GM19395 (cell line): ENCODE results near the gene SLC13A4.
A peak's percentile ranks its signal among the peaks of the same experiment; 100 is the strongest.
"Not testable (repeated sequence)": the region's sequence is repeated elsewhere in the genome, so short reads cannot be mapped to it uniquely, and the experiment has no call there.

Source experiments
- ATAC-seq: cut with Tn5 transposase; IDR thresholded peaks from one replicate; pipeline ENCODE4 v1.9.1; 2021; ENCODE audit warnings: mild to moderate bottlenecking, moderate library complexity; ENCODE audit not compliant: unreplicated experiment

The SLC13A4 gene

DNA sequence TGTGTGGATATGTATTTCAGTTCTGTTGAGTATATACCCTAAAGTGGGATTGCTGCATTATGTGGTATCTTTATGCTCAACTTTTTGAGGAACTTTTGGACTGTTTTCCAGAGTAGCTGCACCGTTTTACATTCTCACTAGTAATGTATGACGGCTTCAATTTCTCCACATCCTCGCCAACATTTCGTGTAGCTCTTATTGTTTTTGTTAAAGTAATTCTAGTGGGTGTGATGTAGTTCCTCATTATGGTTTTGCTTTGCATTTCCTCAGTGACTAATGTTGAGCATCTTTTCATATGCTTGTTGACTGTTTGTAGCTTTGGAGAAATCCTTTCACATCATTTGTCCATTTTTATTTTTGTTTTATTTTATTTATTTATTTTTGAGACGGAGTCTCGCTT, 61.1 kb downstream of the SLC13A4 start:
- ATAC-seq = no peak

DNA sequence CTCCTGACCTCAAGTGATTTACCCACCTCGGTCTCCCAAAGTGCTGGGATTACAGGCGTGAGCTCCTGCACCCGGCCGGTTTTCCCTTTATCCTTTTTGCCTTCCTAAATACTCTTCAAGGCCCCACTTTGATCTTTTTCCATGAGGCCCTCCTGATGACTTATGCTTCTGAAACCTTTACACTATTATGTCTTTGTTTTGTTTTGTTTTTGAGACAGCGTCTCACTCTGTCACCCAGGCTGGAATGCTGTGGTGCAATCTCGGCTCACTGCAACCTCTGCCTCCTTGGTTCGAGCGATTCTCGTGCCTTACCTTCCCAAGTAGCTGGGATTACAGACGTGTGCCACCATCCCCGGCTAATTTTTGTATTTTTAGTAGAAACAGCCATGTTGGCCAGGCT, 61.8 kb downstream of the SLC13A4 start:
- ATAC-seq = no peak

GRCh38 chr7:135665042-135665441, 62.9 kb downstream of the SLC13A4 start:
- no peak for ATAC-seq

- no peak for ATAC-seq
These were observed 63.9 kb downstream of the SLC13A4 start for GRCh38 chr7:135664046-135664589.

DNA sequence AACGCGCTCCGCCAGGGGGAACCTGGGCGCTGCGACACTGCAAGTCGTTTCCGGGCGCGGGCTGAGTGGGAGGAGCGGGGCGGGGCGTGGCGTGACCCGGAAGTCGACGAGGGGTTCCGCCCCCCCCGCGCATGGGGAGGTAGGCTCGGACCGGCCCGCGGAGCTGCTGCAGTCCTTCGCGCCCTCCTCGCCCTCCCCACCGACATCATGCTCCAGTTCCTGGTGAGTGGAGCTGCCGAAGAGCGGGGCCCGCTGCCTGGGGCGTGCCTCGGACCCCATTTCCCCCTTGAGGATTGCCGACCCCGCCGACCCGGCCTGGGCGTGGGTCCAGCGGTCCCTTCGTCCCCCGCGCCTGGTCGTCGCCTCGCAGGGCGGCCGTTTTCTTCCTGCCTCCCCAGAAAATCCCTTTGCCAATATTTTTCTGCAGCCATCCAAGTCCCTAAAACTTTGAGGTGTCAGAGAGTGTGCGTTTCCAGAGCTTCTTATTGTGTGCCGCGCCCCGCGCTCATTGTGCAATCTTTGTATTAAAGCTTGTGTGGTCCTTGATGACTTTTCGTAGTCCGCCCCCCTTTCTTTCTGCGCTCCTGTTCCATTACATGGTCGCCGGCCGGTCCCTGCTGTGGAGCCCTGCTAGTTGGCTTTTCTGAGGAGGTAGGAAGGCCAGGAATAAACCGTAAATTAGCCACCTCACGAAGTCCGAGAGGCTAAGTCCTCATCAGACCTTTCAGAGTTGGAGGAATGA, 65.4 kb downstream of the SLC13A4 start, which contains the start of gene STMP1:
Gene STMP1 (plus strand): TSS at position 142 of the 742 bp plus-strand sequence.
- peak; percentile 90 for ATAC-seq

DNA sequence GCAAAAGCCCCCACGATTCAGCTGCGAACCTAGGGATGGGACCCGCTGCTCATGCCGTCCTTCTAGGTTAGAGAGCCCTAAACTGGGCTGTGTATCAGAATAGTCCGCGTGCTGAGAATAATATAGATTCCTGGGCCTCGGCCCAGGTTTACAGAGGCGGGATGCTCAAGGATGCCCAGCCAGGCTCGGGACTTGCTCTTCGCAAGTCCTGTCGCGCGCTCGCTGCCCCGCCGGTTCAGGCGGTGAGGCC, 65.9 kb downstream of the SLC13A4 start:
- peak; percentile 23 for ATAC-seq

DNA sequence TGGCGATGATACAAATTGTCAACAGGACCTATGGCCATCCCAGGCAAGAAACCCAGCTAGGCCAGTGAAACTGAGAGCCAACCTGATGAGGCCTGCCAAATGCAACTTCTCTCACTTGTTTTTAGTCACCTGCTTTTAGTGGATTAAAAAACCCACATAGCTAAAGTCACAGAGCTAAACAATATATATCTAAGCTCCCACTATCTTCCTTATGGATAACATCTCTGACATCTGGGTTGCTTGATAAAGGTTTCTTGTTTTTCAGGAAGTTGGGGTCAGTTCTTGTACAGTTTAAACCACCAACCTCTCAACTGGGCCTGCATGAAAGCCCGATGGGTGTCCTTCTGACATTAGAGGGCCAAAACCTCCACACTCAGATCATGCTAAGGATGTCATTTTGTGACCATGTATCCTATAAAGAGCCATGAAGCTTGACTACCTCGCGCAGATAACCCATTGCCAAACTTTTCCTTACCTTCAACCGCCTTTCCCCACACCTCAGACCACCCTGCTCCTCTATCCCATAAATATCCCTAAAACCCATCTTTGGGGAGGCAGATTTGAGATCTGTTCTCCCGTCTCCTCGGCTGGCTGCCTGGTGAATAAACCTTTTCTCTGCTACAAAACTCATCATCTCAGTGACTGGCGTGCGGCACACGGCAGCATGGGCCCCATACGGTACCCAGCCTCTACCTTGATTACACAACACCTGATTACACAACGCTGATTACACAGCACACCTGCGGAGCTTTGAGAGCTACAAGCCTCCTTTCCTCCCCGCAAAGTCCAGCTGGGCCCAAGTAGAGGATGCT, 66.5 kb downstream of the SLC13A4 start:
- no peak for ATAC-seq

GRCh38 chr7:135659159-135659846, 68.7 kb downstream of the SLC13A4 start:
- ATAC-seq = no peak

DNA sequence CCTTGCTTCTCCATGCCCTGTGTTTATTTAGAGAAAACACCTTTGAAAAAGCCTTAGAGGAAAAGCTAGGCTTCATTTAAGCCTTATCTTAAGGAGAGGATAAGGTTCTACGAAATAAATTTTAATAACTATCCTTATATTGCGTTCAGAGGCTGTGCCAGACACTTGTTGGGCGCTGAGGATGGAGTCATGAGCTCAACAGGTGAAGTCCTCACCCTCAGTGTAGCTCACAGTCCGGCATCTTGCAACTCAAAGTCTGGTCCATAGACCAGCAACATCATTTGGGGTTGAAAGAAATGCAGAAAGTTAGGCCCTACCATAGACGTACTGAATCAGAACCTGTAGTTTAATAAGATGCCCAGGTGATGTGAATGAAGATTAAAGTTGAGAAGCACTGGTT, 69.4 kb downstream of the SLC13A4 start:
- ATAC-seq = no peak

DNA sequence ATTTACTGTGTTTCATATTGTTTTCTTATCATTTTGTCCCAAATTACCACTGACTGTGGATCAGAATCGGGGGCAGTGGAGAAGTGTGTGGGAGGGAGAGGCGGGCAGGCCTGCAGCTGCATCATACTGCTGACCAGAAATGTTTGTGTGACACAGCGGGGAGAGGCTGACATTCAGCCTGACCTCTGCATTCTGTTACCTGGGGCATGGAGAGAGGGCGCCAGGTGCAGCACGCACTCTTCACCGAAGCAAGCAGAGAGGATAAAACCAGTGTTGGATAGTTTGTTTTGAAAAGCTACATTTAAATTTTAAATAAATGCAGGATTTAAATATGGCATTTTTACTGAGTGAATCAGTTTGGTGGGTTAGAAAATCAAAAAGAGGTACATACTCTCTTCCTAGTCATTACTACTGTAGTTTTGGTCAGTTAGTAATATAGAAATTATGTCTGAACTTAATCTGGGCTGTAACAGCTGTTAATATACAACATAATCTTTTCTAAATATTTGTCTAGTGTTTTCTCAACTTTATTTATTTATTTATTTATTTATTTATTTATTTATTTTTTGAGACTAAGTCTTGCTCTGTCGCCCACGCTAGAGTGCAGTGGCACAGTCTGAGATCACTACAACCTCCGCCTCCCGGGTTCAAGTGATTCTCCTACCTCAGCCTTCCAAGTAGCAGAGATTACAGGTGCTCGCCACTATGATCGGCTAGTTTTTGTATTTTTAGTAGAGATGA, 74.5 kb downstream of the SLC13A4 start:
- ATAC-seq = no peak

DNA sequence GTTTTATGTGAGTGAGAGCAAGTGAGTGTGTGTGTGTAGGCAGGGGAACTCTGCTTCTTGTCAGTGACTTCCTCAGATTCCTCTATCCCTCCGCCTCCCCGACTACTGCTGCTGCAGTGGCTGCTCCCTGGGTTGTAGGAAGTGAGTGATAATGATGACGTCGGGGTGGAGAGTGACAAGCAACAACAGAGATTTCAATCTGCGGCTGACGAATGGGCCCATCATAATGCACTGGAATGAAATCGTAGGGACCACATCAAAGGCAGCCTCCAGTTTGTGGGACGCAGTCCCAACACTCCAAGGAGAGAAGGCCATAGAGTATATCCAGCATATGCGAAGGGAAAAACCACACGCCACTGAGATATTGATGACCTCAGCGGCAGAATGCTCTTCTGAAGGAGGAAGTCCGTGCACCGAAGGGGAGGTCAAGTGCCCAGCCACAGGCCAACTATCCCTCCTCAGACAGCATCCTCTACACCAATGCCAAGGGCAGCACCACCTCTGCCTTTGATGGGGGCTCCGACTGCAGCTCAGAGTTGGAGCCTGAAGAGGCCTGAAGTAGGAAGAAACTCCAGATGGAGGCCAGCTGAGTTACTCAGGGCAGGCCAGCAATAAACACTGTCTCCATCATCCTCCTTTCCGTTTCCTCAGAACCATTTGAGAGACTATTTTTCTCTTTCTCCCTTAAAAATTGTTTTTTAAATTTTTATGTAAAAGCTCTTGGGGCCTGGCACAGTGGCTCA, 77.0 kb downstream of the SLC13A4 start:
- no peak for ATAC-seq

GRCh38 chr7:135648235-135648634, 79.8 kb downstream of the SLC13A4 start:
- no peak for ATAC-seq

- no peak for ATAC-seq
These were observed 80.2 kb downstream of the SLC13A4 start for GRCh38 chr7:135647755-135648154.

- ATAC-seq = no peak
These were observed 82.6 kb downstream of the SLC13A4 start for GRCh38 chr7:135645296-135645904.

DNA sequence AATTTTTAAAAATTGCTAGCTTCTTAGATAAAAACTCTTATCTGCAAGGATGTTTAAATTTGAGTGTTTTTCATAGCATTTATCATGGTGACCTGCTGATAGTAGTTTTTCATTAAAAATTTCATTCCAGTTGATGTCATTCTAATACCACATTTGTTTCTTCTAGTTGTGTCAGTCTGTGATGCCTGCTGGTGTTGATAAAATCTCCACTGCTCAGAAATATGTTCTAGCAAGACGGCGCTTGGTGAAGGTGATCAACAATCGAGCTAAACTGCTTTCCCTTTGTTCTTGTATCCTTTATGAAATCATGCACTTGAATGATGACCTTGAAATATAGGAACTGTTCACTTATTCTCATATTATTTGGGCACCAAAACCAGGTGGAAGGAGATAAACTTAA, 83.3 kb downstream of the SLC13A4 start:
- no peak for ATAC-seq

DNA sequence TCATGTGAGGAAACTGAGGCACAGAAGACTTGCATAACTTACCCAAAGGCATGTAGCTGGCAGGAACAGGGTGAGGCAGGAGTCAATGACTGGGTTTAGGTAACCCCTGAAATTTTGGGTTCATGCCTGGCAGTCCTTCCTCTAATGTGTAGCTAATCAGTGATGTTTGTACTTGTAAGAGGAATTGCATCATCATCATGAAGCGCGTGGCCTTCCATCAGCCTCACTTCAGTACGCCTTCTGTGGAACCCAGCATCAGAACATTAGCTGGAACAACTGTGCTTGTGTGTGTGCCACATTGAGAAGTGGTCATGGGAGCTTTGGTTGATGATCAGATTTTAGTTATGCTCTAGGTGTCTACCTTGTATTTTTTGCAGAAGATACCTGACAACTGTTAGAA, 83.8 kb downstream of the SLC13A4 start:
- ATAC-seq = no peak

DNA sequence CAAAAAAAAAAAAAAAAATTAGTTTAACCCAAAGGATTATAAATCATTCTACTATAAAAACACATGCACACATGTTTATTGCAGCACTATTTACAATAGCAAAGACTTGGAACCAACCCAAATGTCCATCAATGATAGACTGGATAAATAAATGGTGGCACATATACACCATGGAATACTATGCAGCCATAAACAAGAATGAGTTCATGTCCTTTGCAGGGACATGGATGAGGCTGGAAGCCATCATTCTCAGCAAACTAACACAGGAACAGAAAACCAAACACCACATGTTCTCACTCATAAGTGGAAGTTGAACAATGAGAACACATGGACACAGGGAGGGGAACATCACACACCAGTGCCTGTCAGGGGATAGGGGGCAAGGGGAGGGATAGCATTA, 88.3 kb downstream of the SLC13A4 start:
- ATAC-seq = not testable (repeated sequence)

DNA sequence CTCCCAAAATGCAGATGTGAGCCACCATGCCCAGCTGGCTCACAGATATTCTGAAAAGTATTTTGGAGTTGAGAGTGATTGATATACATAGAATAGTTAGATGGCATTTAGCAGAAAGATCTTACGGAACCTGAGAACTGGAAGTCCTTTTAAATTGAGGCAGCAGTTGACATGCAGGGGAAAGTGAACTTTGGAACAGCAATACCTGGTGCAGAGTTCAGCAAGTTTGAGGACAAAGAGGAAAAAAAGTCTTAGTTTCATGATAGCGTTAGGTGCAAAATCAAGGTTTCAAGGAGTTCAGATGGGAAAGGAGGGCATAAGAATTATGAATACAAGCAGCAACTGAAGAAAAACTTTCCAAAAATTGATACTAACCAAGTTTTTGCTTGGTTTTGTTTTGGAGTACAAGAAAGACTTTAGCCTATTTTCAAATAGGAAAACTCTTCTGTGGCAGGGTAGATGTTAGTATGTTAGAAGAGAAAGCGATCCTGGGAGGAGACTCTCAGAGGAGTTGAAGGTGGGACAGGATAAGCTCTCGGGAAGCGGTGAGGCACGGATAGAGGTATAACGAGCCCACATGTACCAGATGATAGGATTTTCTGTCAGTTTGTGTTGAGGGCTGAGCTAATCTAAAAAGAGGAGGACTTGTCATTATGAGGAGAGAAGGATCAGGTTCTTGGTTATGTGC, 93.7 kb downstream of the SLC13A4 start:
- no peak for ATAC-seq
